Activated gamma-delta T cell treated with Interleukin-2 at 50 U/mL for 16 hours (primary cell): Measurements from ENCODE around the gene TMTC2.

Experiments
- DNase-seq: peaks from one replicate; pipeline ENCODE4 v3.0.0-alpha.2; 2020

The TMTC2 gene

DNA sequence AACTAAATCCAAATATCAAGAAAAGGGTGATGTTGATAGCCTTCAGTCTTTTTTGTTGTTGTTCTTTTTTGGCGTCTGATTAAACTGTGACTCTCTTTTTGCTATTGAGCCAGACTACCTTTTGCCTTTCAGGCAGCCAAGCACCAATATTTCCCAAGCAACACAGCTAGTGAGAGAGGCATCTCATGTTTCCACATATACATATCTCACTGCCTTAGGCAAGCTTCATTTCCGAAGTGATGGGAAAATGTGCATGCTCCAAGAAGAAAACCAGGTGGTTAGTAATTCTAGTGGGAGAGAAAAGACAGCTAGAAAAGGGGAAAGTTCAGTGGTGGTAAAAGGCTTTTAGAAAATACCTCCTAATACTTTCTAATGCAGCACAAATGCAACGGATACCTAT lies 277.7 kb downstream of the TMTC2 start:
- no peak for DNase-seq

DNA sequence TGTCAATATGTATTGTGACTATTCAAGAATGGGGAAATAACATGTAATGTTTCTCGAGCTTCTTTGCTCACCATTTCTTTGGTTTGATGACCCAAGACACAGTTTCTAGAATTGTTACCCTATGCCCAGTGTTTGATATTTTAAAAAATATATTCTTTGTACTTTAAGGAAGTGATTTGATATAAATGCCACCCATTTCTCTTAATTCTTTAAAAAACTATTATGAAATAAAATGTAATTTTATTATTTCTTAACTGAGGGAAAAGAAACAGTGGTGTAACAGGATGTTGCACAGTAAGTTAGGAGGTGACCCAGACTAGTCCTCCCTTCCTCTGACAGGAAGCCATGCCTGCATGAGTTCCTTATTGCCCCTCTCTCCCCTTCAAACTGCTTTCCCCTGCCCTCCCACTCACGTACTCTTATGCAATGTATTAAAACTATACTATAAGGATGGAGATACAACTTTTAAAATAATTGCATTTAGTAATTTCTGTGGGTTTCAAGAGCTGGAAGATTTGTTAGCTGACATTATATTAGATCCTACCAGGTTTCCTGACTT lies 279.4 kb downstream of the TMTC2 start:
- no peak for DNase-seq

DNA sequence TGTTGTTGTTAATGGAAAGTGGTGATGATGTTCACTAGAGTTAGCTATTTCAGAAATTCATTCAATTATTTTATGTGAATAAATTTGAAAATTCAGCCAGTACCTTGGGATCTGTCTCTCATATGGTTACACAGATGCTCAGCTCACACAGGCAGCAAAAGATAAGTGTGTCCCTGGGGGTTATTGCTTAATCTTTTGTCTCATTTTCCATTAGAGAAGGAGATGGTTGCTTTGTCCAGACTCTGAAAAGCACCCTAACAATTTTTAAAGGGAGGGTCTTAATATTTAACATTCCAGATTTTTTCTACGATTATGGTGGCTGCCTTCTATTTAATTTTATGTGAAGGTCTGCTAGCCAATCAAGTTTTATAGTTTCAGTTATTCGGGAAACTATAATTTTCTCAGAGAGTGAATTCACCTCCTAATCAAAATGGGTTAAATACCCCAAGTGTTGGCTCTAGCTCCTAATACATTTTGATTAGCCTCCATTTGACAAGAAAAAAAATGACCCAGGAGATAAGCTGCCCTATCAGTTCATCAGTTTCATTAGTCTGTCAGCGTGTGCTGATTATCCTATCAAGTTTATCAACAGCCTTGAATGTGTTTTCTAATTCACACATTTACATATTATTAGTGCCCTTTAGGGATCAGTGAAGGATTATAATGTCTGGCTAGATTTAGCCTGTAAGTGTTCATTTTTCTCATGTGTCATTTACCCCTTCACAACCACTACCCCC lies 282.1 kb downstream of the TMTC2 start:
- no peak for DNase-seq

DNA sequence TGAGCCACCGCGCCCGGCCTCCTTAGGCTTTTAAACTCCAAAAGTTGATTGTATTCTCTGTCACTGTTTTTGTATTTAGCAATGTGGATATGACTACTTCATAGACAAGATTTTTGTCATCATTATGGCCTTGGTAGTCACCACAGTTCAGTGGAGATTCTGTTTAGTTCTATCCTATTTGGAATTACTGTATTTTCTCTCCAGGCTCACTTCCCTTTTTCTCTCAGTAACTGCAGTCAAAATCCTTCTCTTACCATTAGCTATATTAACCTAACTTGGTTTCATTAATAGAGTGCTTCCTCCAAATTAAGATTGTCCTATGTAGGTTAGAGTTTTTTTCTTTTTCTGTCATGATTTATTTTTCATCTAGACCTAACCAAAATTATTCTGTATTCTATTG lies 283.9 kb downstream of the TMTC2 start:
- DNase-seq, result no peak

DNA sequence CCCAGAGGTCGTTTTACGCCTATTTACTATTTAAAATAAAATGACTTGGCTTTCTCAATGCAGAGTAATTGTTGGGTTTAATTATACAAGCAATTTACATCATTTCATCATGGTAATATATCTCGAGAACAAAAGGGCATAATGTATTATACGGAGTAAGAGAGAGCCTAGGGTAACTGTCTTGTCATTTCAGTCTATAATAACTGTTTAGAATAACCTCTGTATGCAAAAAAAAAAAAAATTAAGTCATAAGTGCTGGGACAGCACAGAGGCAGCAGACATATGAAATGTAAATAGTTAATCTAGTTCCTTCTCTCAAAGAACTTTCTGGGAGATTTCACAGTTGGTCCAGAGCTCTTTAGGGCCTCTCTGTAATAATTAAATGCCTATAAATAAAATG lies 284.9 kb downstream of the TMTC2 start:
- DNase-seq, result no peak

DNA sequence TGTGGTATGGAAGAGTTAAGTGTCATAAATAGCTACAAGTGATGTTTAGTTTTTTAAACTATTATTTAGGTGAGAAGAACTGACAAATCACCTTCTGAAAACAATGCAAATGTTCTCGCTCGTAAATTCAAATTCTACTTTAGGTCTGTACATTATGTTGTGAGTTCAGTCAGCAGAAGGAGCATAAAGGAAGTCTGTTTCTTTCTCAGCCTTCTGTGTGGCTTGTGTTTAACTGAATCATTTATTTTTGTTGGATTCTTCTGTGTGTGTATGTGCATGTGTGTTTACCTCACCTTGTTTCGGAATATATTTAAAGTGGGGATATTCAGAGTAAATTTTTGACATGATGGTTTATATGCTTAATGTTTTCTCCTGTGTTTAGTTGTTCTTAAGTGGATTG lies 285.9 kb downstream of the TMTC2 start:
- DNase-seq, result no peak

DNA sequence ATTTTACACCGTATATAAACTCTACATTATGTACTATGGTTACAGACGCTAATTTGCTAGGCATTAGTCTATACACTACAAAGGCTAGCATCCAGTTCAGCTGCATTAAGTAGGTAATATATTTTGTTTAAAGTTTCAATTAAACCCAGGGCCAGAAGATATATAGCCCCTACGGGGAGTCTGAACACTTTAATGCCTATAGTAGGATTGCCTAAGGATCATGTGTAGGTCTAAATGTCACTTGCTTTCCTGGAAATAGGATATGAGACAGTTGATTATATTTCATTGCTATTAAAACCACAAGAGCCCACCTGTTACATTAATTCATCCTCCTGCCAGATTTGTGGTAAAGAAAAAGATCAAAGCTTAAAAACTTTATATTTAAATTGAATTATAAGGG lies 286.9 kb downstream of the TMTC2 start:
- no peak for DNase-seq

DNA sequence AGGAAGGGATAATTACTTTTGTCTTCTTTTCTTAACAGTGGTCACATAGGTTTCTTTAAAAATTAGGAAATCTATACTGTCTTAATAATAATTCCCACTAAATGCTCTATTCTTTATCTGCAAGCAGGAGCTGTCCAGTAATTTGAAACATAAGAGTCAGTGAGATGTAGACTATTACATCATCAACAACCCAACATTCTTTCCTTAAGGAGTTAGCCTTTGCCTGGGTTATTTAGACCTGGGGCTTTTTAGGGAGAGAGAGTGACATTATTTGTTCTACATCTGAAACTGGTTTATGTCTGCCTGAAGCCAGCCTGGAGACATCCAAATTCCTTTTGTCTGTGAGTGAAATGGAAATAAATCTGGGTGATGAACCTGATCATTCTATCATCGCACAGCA lies 294.4 kb downstream of the TMTC2 start:
- DNase-seq, result no peak

DNA sequence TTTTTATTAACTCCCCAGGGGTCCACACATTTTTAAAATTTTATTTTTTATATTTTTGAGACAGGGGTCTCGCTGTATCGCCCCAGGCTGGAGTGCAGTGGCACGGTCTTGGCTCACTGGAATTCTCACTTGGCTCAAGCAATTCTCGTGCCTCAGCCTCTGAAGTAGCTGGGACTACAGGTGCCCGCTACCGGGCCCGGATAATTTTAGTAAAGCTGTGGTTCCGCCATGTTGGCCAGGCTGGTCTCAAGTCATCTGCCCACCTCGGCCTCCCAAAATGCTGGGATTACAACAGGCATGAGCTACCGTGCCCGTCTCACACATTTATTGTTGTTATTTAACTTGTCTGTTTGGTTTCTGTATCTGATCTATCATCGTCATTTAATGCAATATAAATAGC lies 307.4 kb downstream of the TMTC2 start:
- no peak for DNase-seq

DNA sequence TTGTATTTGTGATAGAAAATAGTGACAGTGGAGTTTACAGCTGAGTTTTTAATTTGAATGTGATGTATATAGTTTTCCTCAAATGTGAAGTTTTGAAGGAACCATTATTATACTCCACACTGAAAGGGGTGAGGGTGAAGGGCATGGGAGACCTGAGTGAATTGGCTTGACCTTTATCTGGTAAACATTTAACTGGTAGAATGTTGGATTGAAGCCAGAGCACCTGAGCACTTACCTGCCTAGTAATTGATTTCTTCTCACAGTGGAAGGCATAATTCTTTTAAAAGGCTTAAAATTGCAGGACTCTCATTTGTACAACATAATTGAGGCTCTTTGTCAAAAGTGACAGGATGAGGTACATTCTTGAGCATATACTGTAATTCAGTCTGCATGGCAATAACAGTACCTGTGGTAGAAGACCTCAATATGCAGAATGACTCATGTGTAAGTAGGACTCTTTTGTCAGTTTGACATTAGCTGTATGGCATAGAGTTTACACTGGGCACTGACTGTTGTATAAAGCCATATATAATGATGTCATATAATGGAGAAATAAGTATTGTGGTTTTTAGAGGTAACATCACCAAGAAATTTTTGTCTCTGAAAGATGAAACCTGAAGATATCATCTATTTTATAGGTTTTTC lies 309.6 kb downstream of the TMTC2 start:
- no peak for DNase-seq

DNA sequence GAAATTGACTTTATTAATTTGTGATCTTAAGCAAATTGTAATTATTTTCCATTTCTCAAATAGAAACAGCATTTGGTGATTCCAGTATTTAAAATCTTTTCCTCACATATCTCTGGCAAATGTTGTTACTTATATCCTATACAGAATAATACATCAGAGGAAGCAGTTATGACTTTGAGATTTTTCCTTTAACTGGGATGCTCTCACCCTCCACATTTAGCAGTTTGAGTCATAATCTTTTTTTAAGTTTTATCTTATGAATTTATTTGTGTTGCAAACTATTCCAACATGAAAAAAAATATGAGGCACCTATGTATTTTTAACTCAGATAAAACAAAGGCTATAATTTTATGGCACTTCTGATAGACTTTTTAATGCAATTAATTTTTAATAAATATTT lies 311.8 kb downstream of the TMTC2 start:
- DNase-seq, result no peak

DNA sequence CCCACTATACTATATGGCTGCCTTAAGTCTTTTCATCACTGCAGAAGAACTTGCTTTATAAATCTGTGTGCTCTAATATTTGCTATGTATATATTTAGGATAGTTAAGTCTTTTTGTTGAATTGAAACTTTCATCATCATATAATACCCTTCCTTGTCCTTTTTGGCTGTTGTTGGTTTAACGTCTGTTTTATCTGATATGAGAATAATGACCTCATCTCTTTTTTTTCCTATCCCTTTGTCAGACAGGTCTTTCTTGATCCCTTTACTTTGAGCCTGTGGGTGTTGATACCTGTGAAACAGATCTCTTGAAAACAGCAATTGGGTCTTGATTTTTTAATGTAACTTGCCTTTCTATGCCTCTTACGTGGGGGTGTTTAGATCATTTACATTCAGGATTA lies 316.3 kb downstream of the TMTC2 start:
- DNase-seq, result no peak

DNA sequence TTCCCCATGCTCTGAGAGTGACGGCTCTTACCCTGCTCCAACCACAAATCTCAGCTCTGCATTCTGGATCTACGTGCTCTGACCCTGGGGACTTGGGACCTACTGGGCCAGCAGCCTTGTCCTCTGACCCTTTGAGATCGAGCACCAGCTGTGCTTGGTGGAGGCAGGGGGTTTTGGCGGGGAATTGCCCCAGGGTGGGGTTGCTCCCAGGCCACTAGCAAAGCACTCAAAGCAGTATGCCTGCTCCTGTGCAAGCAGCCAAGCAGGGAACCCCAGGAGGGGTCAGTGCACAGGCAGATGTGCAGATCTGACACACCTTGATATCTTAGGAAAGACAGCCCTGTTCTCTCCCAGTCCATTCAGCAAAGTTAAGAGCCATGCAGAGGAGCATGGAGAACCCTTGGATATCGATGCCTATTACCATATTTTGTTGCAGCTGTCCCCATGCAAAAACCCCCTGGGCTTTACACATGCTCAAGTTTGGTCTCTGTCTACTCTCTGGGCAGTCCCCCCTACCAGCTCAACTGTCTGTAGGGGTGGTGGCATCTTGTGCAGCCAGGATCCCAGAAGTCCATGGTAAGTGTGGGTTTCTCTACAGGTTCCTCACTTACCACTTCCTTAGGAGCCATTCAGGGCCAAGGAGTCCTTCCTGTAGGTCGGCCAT lies 319.0 kb downstream of the TMTC2 start:
- DNase-seq, result no peak

DNA sequence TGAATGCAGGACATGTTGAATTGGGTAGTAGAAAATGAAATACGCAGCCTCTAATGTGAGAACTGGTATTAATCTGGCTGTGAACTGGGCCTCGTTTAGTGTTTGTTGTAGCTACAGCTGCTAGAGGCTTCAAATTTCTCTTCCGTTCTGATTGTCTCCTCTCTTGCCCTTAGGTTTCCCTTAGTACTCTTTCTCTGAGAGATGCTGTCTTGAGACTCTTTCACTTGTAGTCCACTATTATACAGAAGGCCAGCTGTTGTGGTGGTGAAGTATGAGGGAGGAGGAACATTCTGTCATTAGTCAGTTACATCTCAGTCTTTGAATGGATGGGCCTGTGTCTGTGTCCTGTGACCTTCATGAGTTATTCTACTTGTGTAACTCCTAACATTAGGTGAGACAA lies 322.0 kb downstream of the TMTC2 start:
- no peak for DNase-seq

DNA sequence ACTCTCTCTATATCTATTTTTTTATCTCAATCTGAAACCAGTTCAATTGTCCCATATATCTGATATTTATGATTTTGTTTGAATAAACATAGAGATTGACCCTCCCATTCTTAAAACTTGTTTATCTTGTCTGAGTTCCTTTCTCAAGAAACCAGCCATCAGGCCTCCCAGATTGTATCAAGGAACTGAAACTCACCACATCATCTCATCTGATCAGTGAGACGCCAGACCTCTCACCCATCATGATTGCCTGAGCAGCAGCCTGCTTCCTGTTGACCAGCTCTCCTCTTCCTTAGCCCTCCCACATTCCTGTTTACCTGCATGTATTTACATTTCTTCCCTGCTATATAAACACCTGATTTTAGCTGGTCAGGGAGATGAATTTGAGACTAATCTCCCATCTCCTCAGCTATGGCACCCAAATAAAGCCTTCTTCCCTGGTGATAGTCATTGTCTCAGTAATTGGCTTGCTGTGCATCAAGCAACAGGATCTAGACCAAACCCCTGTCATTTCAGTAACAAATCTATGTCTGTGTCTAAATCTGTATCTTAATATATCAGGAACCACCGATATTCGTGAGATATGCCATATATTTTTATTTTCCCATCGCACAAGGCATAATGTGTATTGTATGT lies 323.6 kb downstream of the TMTC2 start:
- no peak for DNase-seq

DNA sequence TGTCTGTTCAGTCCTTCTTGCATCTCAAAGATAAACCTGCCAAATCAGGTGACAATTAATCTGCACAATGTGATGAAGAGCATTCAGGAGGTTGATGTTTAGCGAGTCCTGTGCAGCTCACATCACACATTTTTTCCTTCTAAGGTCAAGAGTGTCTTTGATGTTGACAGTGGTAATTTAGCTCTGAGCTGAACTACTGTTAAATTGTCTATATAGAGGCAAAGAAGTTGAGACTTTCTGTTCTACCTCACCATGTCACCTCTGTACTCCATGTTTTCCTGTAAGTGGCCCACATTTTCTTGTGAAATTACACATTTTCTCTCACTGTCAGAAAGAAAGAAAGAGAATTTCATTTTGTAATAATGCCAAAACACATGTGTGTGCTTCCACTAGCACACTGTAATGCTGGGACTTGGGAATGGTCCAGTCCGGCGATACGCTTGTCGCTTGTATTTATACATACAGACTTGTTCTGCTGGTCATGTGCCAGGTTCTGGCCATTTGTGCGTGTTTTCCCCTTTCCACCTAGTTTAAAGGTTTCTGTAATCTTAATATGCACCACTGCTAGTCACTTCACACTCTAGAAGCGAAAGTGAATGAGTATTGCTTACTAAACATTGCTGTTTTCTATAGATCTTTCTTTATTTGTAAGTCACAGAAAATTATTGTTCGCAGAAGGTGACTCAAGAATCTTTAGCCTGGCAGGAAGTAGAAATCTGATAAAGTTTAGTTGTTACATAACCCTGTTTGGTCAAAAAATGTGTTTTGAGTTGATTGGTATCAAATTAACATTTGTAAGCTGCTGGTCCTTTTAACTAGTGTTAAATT lies 328.9 kb downstream of the TMTC2 start:
- no peak for DNase-seq

DNA sequence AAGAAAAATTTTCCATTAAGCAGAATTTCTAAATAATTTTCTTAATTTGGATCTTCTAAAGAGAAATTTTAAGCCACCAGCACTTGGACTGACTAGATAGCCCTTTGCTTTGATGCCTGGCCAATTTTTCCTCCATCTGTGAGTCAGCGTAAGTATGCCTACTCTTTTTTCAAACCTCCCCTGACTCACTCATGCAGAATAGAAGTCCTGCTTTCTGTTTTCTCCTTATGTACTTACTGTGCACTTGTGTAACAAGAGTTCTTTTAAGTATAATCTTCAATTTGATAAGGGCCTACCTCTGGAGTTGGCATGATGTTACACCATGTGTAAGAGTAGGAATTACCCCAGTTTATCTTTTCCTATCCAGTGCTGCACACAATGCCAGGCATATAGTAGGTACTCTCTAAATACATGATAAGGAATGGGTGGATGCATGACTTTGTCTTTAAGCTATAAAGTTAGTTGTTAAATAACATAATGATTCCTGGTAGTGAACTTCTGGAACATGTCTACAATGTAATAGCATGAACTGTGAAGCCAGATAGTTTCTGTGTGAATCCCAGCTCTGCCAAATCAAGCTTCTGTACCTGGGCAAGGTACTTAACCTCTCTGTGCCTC lies 329.6 kb downstream of the TMTC2 start:
- no peak for DNase-seq

DNA sequence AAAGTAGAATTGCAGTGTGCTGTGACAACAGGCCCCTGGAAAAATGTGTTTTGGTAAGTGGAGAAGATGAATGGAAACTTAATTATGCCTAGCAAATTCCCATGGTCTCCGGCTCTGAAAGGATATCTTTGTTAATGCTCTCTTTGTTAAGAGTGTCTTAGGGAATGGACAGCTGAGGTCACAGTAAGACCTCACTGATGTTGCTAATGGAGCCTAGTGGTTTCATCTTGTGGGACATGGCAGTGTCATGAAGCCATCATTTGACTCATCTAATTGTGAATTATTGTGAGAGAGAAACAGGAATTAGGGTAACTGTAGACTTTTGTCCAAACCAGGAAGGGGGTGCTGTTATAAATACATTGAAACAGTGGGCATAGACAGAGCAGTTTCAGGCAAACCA lies 330.3 kb downstream of the TMTC2 start:
- DNase-seq, result no peak

DNA sequence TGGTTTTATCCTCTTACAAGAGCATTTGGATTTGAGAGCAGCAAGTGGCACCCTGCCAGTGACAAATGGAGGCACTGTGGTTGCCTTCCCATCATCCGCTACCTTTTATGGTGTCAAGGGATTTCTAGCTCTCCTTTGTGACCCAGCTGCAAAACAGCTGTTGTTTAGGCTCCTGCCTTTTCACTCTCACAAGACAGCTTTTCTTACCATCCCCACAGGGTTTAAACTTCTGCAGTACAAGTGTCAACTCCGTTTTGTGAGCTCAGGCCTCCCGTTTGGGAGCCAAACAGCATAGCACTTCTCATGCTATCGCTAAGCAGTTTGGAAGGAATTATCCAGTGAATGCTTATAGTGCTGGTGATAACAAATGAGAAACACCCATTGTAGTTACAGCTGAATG lies 331.4 kb downstream of the TMTC2 start:
- no peak for DNase-seq

DNA sequence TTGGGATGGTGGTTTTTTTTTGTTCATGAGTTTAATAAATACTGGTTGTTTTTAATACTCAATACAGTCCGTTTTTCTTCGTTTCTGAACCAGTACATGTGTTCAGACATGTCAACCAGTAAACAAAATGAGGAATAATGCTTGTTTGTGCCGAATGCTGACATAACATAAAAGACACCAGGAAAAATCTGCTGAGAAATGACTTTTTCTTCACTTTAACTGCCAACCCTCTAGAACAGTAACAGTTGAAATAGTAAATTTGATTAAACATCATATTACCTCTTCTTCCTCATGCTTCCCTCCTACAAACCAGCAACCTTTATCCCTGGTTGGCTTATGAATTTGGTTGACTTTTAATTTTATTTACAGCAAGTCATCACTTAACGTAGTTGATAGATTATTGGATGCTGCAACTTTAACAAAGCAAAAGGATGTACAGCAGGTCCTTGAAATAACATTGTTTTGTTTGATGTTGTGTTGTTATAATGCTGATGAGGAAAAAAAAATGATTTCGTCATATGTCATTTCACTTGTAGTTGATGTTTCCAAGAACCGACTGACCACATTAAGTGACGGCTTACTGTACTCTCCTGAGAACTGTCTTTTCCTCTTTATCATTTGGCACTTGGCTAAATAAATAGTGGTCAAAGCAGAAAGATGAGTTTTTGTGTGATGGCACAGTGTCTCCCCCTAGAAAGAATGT lies 340.5 kb downstream of the TMTC2 start:
- no peak for DNase-seq

DNA sequence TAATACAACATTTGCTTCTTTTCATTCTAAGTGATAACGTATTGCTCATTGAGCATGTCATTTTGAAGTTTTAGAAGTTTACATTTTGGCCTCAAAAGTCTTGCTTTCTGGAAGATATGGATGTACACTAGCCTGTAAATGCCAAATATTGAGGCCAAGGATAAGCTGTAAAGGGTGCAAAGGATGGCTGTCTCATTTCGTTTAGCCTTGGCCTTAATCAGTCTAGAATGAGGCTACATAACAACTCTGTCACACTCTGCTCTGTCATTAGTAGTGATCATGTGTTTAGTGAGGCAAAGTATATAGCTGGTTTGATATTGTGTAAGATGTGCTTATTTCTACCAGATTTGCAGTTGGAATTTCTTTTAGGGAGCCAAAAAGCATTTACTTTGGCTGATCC lies 344.5 kb downstream of the TMTC2 start:
- DNase-seq, result no peak

DNA sequence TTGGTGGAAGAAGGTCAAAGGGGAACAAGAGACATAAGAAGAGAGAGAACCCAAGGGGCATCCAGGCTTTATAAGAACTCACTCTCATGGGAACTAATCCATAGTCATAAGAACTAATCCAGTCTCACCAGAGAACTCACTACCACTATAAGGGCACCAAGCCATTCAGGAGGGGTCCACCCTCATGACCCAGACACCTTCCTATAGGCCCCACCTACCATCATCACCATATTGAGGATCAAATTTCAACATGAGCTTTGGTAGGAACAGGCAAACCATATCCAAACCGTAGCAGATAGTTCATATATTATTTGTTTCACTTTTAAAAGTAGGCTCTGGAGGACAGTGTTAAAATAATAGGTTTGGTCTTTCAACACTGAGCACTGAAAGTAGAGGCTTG lies 350.1 kb downstream of the TMTC2 start:
- DNase-seq, result no peak
